Keratinocyte (primary cell): ENCODE results near the gene HYI.

Experiments
- EZH2 ChIP-seq: IDR thresholded peaks from one replicate; pipeline ENCODE4 v1.6.1; 2012; ENCODE audit warnings: inconsistent platforms, mild to moderate bottlenecking, low read length, moderate library complexity
- TF ChIP-seq, protein P1 (sequence below), 3 experiments: IDR thresholded peaks in 1 of 3; conservative IDR thresholded peaks in 1 of 3; optimal IDR thresholded peaks in 1 of 3; 2 replicates in 2 of 3; 3 replicates in 1 of 3; pipeline versions ENCODE3 to v1.5.1; 2011; ENCODE audit warnings: low read length in 3 of 3, mild to moderate bottlenecking in 3 of 3, moderate library complexity in 2 of 3, control low read depth in 1 of 3, inconsistent platforms in 1 of 3; ENCODE audit not compliant: insufficient read depth in 2 of 3; ENCODE audit errors: extremely low read depth in 1 of 3

- no peak for TF ChIP-seq EZH2
- TF ChIP-seq, protein P1, sequence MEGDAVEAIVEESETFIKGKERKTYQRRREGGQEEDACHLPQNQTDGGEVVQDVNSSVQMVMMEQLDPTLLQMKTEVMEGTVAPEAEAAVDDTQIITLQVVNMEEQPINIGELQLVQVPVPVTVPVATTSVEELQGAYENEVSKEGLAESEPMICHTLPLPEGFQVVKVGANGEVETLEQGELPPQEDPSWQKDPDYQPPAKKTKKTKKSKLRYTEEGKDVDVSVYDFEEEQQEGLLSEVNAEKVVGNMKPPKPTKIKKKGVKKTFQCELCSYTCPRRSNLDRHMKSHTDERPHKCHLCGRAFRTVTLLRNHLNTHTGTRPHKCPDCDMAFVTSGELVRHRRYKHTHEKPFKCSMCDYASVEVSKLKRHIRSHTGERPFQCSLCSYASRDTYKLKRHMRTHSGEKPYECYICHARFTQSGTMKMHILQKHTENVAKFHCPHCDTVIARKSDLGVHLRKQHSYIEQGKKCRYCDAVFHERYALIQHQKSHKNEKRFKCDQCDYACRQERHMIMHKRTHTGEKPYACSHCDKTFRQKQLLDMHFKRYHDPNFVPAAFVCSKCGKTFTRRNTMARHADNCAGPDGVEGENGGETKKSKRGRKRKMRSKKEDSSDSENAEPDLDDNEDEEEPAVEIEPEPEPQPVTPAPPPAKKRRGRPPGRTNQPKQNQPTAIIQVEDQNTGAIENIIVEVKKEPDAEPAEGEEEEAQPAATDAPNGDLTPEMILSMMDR (optimal IDR thresholded peaks at IDR 0.05 in 1 of 3, IDR thresholded peaks at IDR 0.05 in 1 of 3, conservative IDR thresholded peaks at IDR 0.05 in 1 of 3; ENCODE audit: extremely low read depth in 1 of 3, insufficient read depth in 2 of 3, low read length in 3 of 3) = no peak
Observed at GRCh38 chr1:43460988-43461693, 7.4 kb upstream of the HYI start.
